ACC112 (cell line): ENCODE measurements around the gene DMRT1.

ENCODE experiments used
- H2AFZ ChIP-seq: fragments of 200-600 bp; sonication (generic); one replicate; pipeline ENCODE4 v1.6.0; 2017; ENCODE audit warnings: antibody characterized with exemption, low read length; ENCODE audit not compliant: unreplicated experiment
- H3K27ac ChIP-seq: fragments of 200-600 bp; sonication (generic); 2 replicates; pipeline ENCODE4 v1.5.1; 2014; ENCODE audit warnings: low read depth, mild to moderate bottlenecking, antibody characterized with exemption, low read length, moderate library complexity
- H3K27me3 ChIP-seq: fragments of 200-600 bp; sonication (generic); 2 replicates; pipeline ENCODE4 v1.6.1; 2014; ENCODE audit warnings: mild to moderate bottlenecking, antibody characterized with exemption, low read length, moderate library complexity, mixed read lengths; ENCODE audit not compliant: insufficient read depth
- H3K36me3 ChIP-seq: fragments of 200-600 bp; sonication (generic); 2 replicates; pipeline ENCODE4 v1.6.1; 2016; ENCODE audit warnings: mild to moderate bottlenecking, antibody characterized with exemption, low read length, moderate library complexity, mixed read lengths; ENCODE audit not compliant: insufficient read depth
- H3K4me1 ChIP-seq: fragments of 200-600 bp; sonication (generic); one replicate; pipeline ENCODE4 v1.6.1; 2016; ENCODE audit warnings: low read length, mixed read lengths; ENCODE audit not compliant: insufficient read depth, unreplicated experiment, control insufficient read depth
- H3K4me3 ChIP-seq: fragments of 200-600 bp; sonication (generic); 2 replicates; pipeline ENCODE4 v1.5.1; 2014; ENCODE audit warnings: mild to moderate bottlenecking, low read depth, low read length
- H3K79me2 ChIP-seq: fragments of 200-600 bp; sonication (generic); one replicate; pipeline ENCODE4 v1.6.0; 2016; ENCODE audit warnings: low read length; ENCODE audit not compliant: control insufficient read depth, unreplicated experiment, insufficient read depth

DMRT1 gene

GRCh38 chr9:952546-952945 lies 111.0 kb downstream of the DMRT1 start:
- Histone ChIP-seq H3K27me3 (peaks cover 13% of the 10 kb centered on the region), H3K27ac (no peak overlapping the region), H3K36me3 (no peaks in the 10 kb centered on the region), H3K79me2 (no peaks in the 10 kb centered on the region), H2AFZ (no peak overlapping the region), H3K4me3 (no peak overlapping the region), H3K4me1 (no peaks in the 10 kb centered on the region)

GRCh38 chr9:959105-959504 lies 117.6 kb downstream of the DMRT1 start:
- H3K4me3 ChIP-seq, result no peak overlapping the region
- H3K27ac ChIP-seq, result no peak overlapping the region
- no peak overlapping the region for H2AFZ ChIP-seq
- H3K36me3 ChIP-seq, result no peaks in the 10 kb centered on the region
- H3K79me2 ChIP-seq, result no peaks in the 10 kb centered on the region
- H3K27me3 ChIP-seq, result 0 out of 2 replicates have a peak, but pooled peaks cover 9% of the 10 kb centered on the region
- no peaks in the 10 kb centered on the region for H3K4me1 ChIP-seq

- H3K4me3 ChIP-seq, result no peak overlapping the region
- no peaks in the 10 kb centered on the region for H3K4me1 ChIP-seq
- H3K79me2 ChIP-seq, result no peaks in the 10 kb centered on the region
- H2AFZ ChIP-seq, result no peak overlapping the region
- 0 out of 2 replicates have a peak, but pooled peaks cover 14% of the 10 kb centered on the region for H3K27me3 ChIP-seq
- H3K36me3 ChIP-seq, result no peaks in the 10 kb centered on the region
- no peak overlapping the region for H3K27ac ChIP-seq
Measured at GRCh38 chr9:959914-960313, 118.4 kb downstream of the DMRT1 start.

- Histone ChIP-seq H2AFZ (no peak overlapping the region), H3K4me3 (no peak overlapping the region), H3K27me3 (peaks cover 33% of the 10 kb centered on the region), H3K27ac (no peak overlapping the region), H3K79me2 (no peaks in the 10 kb centered on the region), H3K4me1 (no peaks in the 10 kb centered on the region), H3K36me3 (no peaks in the 10 kb centered on the region)
Measured at GRCh38 chr9:962023-962422, 120.5 kb downstream of the DMRT1 start.

GRCh38 chr9:965497-965896 lies 124.0 kb downstream of the DMRT1 start:
- Histone ChIP-seq H3K4me3 (no peak overlapping the region), H3K27ac (no peak overlapping the region), H3K79me2 (no peaks in the 10 kb centered on the region), H3K36me3 (no peaks in the 10 kb centered on the region), H2AFZ (no peak overlapping the region), H3K27me3 (peaks cover 67% of the 10 kb centered on the region), H3K4me1 (no peaks in the 10 kb centered on the region)

GRCh38 chr9:966870-967269 lies 125.4 kb downstream of the DMRT1 start:
- Histone ChIP-seq H2AFZ (no peak overlapping the region), H3K27ac (no peak overlapping the region), H3K79me2 (no peaks in the 10 kb centered on the region), H3K27me3 (peaks cover 79% of the 10 kb centered on the region), H3K4me3 (no peak overlapping the region), H3K36me3 (no peaks in the 10 kb centered on the region), H3K4me1 (no peaks in the 10 kb centered on the region)

- H3K27ac ChIP-seq, result no peak overlapping the region
- no peaks in the 10 kb centered on the region for H3K79me2 ChIP-seq
- no peak overlapping the region for H3K4me3 ChIP-seq
- peaks cover 83% of the 10 kb centered on the region for H3K27me3 ChIP-seq
- H3K4me1 ChIP-seq, result no peaks in the 10 kb centered on the region
- H3K36me3 ChIP-seq, result no peaks in the 10 kb centered on the region
- no peak overlapping the region for H2AFZ ChIP-seq
Measured at GRCh38 chr9:967436-967835, 125.9 kb downstream of the DMRT1 start.

- H2AFZ ChIP-seq, result no peak overlapping the region
- H3K36me3 ChIP-seq, result no peaks in the 10 kb centered on the region
- peaks cover 86% of the 10 kb centered on the region for H3K27me3 ChIP-seq
- no peak overlapping the region for H3K4me3 ChIP-seq
- H3K4me1 ChIP-seq, result no peaks in the 10 kb centered on the region
- H3K79me2 ChIP-seq, result no peaks in the 10 kb centered on the region
- no peak overlapping the region for H3K27ac ChIP-seq
Measured at GRCh38 chr9:967903-968641, 126.6 kb downstream of the DMRT1 start.

- H3K27ac ChIP-seq, result no peak overlapping the region
- H3K36me3 ChIP-seq, result no peaks in the 10 kb centered on the region
- H3K4me1 ChIP-seq, result no peaks in the 10 kb centered on the region
- no peak overlapping the region for H3K4me3 ChIP-seq
- H3K27me3 ChIP-seq, result peaks cover 93% of the 10 kb centered on the region
- H2AFZ ChIP-seq, result no peak overlapping the region
- no peaks in the 10 kb centered on the region for H3K79me2 ChIP-seq
Measured at GRCh38 chr9:969310-970150, 128.0 kb downstream of the DMRT1 start.

- H3K4me3 ChIP-seq, result no peak overlapping the region
- no peaks in the 10 kb centered on the region for H3K36me3 ChIP-seq
- H3K27me3 ChIP-seq, result peaks cover 93% of the 10 kb centered on the region
- H2AFZ ChIP-seq, result no peak overlapping the region
- H3K4me1 ChIP-seq, result no peaks in the 10 kb centered on the region
- H3K79me2 ChIP-seq, result no peaks in the 10 kb centered on the region
- no peak overlapping the region for H3K27ac ChIP-seq
Measured at GRCh38 chr9:970151-970996, 128.9 kb downstream of the DMRT1 start.
